Measurements from ENCODE around the gene TEX2.

DNA sequence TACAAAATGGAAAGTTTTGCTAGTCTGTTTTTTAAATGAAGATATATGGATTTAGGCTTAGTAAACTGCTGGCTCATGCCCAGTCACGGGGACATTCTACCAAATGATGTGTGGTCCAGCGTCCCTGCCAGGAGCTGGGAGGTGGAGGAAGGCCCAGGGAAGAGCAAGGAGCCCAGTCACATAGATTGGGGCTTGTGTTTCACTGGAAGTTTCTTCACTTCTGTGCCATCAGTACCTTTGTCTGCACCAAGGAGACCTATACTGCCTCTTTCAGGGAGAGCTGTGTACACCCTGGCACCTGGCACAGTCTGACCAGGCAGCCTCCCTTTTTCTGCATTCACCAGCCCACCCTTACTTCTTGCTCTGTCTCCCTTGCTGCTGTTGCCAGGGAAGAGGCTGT is 100.5 kb downstream of the TEX2 start:
- no peak for TF ChIP-seq NR1H2 (CRISPR knock-in tag; IDR thresholded peaks at IDR 0.05)
- TF ChIP-seq NONO (IDR thresholded peaks at IDR 0.05; ENCODE audit: low read depth in 2 of 2, low read length in 1 of 2): no peak
- TF ChIP-seq ZNF583 (CRISPR knock-in tag; IDR thresholded peaks at IDR 0.05): no peak
- no peak for TF ChIP-seq U2AF1 (optimal IDR thresholded peaks at IDR 0.05; ENCODE audit: low read depth, low read length)
- TF ChIP-seq, protein P1, sequence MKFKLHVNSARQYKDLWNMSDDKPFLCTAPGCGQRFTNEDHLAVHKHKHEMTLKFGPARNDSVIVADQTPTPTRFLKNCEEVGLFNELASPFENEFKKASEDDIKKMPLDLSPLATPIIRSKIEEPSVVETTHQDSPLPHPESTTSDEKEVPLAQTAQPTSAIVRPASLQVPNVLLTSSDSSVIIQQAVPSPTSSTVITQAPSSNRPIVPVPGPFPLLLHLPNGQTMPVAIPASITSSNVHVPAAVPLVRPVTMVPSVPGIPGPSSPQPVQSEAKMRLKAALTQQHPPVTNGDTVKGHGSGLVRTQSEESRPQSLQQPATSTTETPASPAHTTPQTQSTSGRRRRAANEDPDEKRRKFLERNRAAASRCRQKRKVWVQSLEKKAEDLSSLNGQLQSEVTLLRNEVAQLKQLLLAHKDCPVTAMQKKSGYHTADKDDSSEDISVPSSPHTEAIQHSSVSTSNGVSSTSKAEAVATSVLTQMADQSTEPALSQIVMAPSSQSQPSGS (CRISPR knock-in tag; IDR thresholded peaks at IDR 0.05): no peak
- no peak for TF ChIP-seq STAT5A (IDR thresholded peaks at IDR 0.05; ENCODE audit: borderline replicate concordance, low read length)
- no peak for TF ChIP-seq MTF1 (CRISPR knock-in tag; IDR thresholded peaks at IDR 0.05; ENCODE audit: borderline replicate concordance)
- TF ChIP-seq BCL6 (CRISPR knock-in tag; IDR thresholded peaks at IDR 0.05): no peak
- TF ChIP-seq POLR2AphosphoS5 (IDR thresholded peaks at IDR 0.05; ENCODE audit: control insufficient read depth, insufficient read depth, low read depth, low read length): no peak
